ENCODE measurements around the gene WWP2.

DNA sequence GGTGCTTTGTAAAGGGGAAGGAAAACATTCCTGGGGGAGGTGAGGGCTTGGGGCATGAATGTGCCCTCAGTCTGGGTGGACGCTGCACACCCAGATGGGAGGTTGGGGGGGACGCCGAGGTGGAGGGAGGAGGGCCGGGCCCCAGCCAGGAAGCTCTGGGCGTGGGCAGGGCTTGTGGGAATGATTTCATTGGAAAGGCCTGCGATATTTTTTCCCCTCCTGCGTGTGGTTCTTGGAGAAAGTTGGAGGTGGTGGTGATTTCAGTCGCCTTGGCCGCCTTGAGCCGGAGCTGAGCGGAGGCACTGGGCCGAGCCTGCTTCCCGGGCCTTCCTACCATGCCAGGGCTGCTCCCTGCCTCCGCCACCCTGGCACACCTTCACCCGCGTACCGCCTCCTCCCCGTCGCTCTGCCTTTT lies 162.7 kb downstream of the WWP2 start:
- TF ChIP-seq, protein P1, sequence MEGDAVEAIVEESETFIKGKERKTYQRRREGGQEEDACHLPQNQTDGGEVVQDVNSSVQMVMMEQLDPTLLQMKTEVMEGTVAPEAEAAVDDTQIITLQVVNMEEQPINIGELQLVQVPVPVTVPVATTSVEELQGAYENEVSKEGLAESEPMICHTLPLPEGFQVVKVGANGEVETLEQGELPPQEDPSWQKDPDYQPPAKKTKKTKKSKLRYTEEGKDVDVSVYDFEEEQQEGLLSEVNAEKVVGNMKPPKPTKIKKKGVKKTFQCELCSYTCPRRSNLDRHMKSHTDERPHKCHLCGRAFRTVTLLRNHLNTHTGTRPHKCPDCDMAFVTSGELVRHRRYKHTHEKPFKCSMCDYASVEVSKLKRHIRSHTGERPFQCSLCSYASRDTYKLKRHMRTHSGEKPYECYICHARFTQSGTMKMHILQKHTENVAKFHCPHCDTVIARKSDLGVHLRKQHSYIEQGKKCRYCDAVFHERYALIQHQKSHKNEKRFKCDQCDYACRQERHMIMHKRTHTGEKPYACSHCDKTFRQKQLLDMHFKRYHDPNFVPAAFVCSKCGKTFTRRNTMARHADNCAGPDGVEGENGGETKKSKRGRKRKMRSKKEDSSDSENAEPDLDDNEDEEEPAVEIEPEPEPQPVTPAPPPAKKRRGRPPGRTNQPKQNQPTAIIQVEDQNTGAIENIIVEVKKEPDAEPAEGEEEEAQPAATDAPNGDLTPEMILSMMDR (conservative IDR thresholded peaks at IDR 0.05; ENCODE audit: low read length): no peak
- TF ChIP-seq EZH2phosphoT487 (IDR thresholded peaks at IDR 0.05; ENCODE audit: borderline replicate concordance): no peak
